ENCODE results near the gene PCTP.

The PCTP gene

DNA sequence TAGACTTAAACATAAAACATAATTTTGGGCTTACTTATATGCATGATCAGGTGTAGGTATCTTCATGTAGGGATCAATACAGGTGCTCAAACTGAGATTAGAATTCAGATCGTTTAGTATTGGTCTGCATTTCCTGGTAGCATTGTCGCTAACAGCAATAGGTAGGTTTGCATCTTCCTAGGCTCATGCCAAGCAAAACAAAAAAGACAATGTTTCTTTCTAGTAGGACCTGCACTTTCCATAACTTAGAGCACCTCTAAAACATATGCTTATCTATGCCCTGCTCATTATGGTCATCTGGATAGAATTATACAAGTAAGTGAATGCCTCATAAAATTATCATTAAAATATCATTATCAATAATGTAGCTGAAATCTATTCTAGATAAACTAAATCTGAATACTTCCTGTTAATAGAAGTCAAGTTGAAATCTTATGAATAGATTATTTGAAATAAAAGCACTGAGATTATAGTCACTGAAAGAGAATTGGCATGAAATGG is 26.7 kb downstream of the PCTP start:
- in situ Hi-C loops (cut with MboI; ENCODE audit: low sequenced_read_pairs, unreplicated experiment), result no loop called here
- no peak for TF ChIP-seq CTCF (IDR thresholded peaks at IDR 0.05; ENCODE audit: borderline replicate concordance, control extremely low read depth, extremely low read depth, insufficient read depth, missing control alignments)
- DNase-seq (ENCODE audit: low spot score), result no peak

- no peak for TF ChIP-seq CTCF (IDR thresholded peaks at IDR 0.05; ENCODE audit: borderline replicate concordance, control extremely low read depth, extremely low read depth, insufficient read depth, missing control alignments)
Measured at GRCh38 chr17:55778389-55779118, 27.7 kb downstream of the PCTP start.

DNA sequence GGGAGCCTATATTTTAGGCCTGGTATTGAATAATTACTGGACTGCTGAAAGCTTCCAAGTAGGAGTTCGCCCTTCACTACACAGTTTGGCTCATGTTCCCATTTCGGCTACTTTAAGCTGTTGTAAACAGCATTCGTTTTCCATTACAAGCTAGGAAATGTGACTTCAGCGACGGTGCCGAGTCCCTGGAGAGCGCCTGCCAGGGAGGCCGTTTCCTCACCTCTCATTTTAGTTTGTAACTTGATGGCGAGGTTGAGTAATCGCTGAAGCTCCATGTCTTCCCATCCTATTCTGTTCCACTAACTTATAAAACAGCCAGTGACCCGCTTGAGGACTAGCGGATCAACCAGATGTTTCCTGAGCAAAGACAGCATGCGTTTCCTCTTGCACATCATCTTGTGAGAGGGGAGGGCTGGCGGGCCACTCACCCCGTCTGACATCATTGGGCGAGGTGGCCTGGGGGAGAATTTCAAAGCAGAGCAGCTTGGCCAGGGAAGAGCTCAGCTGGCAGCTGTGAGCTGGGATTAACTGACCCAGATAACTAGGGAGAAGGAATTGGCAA is 32.9 kb downstream of the PCTP start:
- no peak for TF ChIP-seq CTCF (IDR thresholded peaks at IDR 0.05; ENCODE audit: borderline replicate concordance, control extremely low read depth, extremely low read depth, insufficient read depth, missing control alignments)
- no peak for DNase-seq (ENCODE audit: low spot score)
- in situ Hi-C loops (cut with MboI; ENCODE audit: low sequenced_read_pairs, unreplicated experiment), result no loop called here

More at GRCh38 chr17:55778389-55779118, 27.7 kb downstream of the PCTP start:
- DNase-seq (ENCODE audit: low spot score), result no peak
- in situ Hi-C loops (cut with MboI; ENCODE audit: low sequenced_read_pairs, unreplicated experiment), result no loop called here

DNA sequence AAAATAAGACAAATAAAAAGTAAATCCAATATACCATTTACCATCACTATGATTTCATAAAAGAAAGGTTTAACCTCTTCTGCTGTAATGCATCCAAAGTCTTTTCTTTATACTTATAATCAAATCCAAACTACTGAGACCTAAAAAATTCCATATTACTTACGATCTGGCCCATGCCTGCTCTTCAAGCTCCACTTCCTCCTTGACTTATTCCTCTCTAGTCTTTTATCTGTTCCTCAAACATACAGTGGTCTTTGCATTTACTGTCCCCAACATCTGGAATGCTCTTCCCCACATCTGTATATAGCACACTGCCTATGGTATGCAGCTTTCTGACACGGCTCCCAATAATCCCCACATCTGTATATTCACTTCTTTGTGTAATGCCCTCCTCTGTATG is 33.8 kb downstream of the PCTP start:
- in situ Hi-C loops (cut with MboI; ENCODE audit: low sequenced_read_pairs, unreplicated experiment), result no loop called here
- DNase-seq (ENCODE audit: low spot score), result no peak
- TF ChIP-seq CTCF (IDR thresholded peaks at IDR 0.05; ENCODE audit: borderline replicate concordance, control extremely low read depth, extremely low read depth, insufficient read depth, missing control alignments), result no peak

- in situ Hi-C loops (cut with MboI; ENCODE audit: low sequenced_read_pairs, unreplicated experiment), result no loop called here
- DNase-seq (ENCODE audit: low spot score), result no peak
- no peak for TF ChIP-seq CTCF (IDR thresholded peaks at IDR 0.05; ENCODE audit: borderline replicate concordance, control extremely low read depth, extremely low read depth, insufficient read depth, missing control alignments)
Measured at GRCh38 chr17:55785181-55785580, 34.3 kb downstream of the PCTP start.

DNA sequence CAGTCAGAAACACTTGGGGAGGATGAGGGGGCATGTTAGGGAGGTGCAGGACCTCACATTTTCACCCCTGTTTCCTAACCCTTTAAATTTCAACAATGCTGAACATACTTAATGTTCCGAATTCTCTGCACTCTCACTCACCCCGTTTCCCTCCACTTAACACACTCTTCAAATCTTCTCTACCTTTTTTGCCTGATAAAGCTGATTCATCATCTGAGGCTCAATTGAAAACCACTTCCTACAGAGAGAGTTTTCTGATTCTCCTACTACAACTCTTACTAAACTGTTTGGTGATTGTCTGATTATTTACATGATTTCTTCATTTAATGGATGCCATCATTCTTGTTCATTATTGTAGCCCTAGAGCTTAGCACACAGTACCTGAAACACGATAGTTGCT is 42.4 kb downstream of the PCTP start:
- no peak for DNase-seq (ENCODE audit: low spot score)
- in situ Hi-C loops (cut with MboI; ENCODE audit: low sequenced_read_pairs, unreplicated experiment), result no loop called here
- no peak for TF ChIP-seq CTCF (IDR thresholded peaks at IDR 0.05; ENCODE audit: borderline replicate concordance, control extremely low read depth, extremely low read depth, insufficient read depth, missing control alignments)

All from GM13976 (cell line).